Tibial nerve (tissue), 3 donors: ENCODE measurements around the gene GNS.

Experiments
- POLR2A ChIP-seq, 2 donors: fragments of 450-650 bp; IDR thresholded peaks; one replicate each; pipeline ENCODE4 v1.6.1; 2017; ENCODE audit warnings: antibody characterized with exemption in 2 of 2, mild to moderate bottlenecking in 2 of 2, moderate library complexity in 2 of 2
- TF ChIP-seq, protein P1 (sequence below), 5 experiments: fragments of 200-600 bp in 3 of 5; fragments of 450-650 bp in 2 of 5; sonication (generic) in 3 of 5; IDR thresholded peaks; one replicate each; pipeline ENCODE4 v1.5.1; 2016 to 2019; ENCODE audit warnings: antibody characterized with exemption in 5 of 5, mild to moderate bottlenecking in 3 of 5, moderate library complexity in 2 of 5

DNA sequence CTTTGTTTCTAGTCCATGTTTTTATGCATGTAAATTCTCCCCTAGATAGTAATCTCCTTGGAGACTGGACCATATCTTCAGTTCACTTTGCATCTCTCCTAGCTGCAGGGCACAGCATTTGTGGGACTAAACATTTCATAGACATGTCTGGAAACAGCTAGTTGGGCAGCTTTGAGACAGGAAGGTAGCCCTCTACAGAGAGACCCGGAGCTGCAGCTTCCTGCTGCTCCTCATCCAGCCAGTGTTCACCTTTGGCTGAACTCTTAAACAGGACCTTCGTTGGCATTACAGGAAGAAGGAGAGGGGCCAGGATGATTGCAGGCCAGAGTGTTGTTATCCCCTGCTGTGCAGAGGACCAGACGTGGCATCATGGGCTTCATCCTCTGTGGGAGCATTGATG lies 52.9 kb downstream of the GNS start:
- no peak for TF ChIP-seq POLR2A (IDR thresholded peaks at IDR 0.05)
- TF ChIP-seq, protein P1, sequence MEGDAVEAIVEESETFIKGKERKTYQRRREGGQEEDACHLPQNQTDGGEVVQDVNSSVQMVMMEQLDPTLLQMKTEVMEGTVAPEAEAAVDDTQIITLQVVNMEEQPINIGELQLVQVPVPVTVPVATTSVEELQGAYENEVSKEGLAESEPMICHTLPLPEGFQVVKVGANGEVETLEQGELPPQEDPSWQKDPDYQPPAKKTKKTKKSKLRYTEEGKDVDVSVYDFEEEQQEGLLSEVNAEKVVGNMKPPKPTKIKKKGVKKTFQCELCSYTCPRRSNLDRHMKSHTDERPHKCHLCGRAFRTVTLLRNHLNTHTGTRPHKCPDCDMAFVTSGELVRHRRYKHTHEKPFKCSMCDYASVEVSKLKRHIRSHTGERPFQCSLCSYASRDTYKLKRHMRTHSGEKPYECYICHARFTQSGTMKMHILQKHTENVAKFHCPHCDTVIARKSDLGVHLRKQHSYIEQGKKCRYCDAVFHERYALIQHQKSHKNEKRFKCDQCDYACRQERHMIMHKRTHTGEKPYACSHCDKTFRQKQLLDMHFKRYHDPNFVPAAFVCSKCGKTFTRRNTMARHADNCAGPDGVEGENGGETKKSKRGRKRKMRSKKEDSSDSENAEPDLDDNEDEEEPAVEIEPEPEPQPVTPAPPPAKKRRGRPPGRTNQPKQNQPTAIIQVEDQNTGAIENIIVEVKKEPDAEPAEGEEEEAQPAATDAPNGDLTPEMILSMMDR (IDR thresholded peaks at IDR 0.05), result no peak
